GM21360 (cell line): Measurements from ENCODE around the gene RASSF6.
"Not testable (repeated sequence)": the region's sequence is repeated elsewhere in the genome, so short reads cannot be mapped to it uniquely, and the experiment has no call there.

ENCODE experiments used
- ATAC-seq: cut with Tn5 transposase; IDR thresholded peaks from one replicate; pipeline ENCODE4 v1.9.1; 2021; ENCODE audit warnings: mild to moderate bottlenecking, moderate library complexity; ENCODE audit not compliant: unreplicated experiment

RASSF6 gene

GRCh38 chr4:73613130-73613529, 7.1 kb downstream of the RASSF6 start:
- no peak for ATAC-seq

GRCh38 chr4:73612032-73612431, 8.2 kb downstream of the RASSF6 start:
- no peak for ATAC-seq

- no peak for ATAC-seq
Measured at GRCh38 chr4:73609706-73610105, 10.5 kb downstream of the RASSF6 start.

GRCh38 chr4:73608689-73609594, 11.3 kb downstream of the RASSF6 start:
- no peak for ATAC-seq

- ATAC-seq, result no peak
Measured at GRCh38 chr4:73607375-73608033, 12.7 kb downstream of the RASSF6 start.

GRCh38 chr4:73606465-73606974, 13.7 kb downstream of the RASSF6 start:
- ATAC-seq, result peak; percentile 71

- ATAC-seq, result no peak
Measured at GRCh38 chr4:73603854-73604584, 16.2 kb downstream of the RASSF6 start.

GRCh38 chr4:73603271-73603710, 16.9 kb downstream of the RASSF6 start:
- ATAC-seq, result no peak

- ATAC-seq, result no peak
Measured at GRCh38 chr4:73600954-73601353, 19.3 kb downstream of the RASSF6 start.

GRCh38 chr4:73599182-73599581, 21.1 kb downstream of the RASSF6 start:
- ATAC-seq, result no peak

GRCh38 chr4:73597594-73597993, 22.6 kb downstream of the RASSF6 start:
- ATAC-seq, result no peak

- not testable (repeated sequence) for ATAC-seq
Measured at GRCh38 chr4:73597183-73597582, 23.1 kb downstream of the RASSF6 start.

- ATAC-seq, result no peak
Measured at GRCh38 chr4:73596001-73596400, 24.2 kb downstream of the RASSF6 start.

- ATAC-seq, result no peak
Measured at GRCh38 chr4:73593631-73594241, 26.5 kb downstream of the RASSF6 start.

- peak; percentile 96 for ATAC-seq
Measured at GRCh38 chr4:73589887-73590801, 30.1 kb downstream of the RASSF6 start.

GRCh38 chr4:73589261-73589847, 30.9 kb downstream of the RASSF6 start:
- peak; percentile 6 for ATAC-seq

- no peak for ATAC-seq
Measured at GRCh38 chr4:73588613-73589012, 31.6 kb downstream of the RASSF6 start.

- no peak for ATAC-seq
Measured at GRCh38 chr4:73586666-73587065, 33.6 kb downstream of the RASSF6 start.

GRCh38 chr4:73586040-73586439, 34.2 kb downstream of the RASSF6 start:
- ATAC-seq, result no peak
